GM21737 (cell line): ENCODE data around the gene NGB.

Experiments used
- ATAC-seq: cut with Tn5 transposase; IDR thresholded peaks from one replicate; pipeline ENCODE4 v1.9.1; 2021; ENCODE audit warnings: mild to moderate bottlenecking, moderate library complexity; ENCODE audit not compliant: unreplicated experiment

The NGB gene

DNA sequence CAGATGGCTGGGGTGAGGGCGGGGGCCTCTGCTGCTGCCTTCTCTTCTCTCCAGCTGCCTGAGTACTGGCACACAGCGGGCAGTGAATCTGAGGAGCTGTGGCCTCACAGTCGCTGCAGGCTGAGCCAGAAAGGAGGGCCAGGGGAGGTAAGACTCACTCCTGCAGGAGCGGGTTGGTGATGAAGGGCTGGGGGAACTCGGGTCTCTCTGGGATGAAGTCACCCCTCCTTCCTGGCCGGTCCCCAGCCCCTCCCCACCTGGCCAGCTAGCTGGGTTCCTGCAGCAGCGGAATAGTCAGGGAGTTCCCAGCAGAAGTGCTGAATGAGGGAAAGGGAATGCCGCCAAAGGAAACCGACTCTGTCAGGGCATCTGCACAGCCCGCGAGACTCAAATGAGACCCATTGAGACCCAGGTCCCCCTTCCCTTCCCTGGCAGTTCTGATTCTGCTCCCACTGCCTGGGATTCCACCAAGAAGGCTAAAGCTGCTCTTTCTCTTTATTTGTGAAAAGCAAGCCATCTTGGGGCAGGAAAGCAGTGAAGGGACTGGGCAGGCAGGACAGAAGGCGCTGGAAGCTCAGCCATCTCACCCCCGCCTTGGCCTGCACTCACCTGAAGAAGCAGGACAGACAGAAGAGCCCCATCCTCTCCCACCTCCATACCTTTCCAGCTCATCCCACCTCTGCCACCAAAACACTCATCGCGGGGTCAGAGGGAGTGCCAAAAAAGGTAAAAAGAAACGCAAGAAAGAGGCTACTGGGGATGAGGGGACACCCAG is 5.3 kb downstream of the NGB start:
- no peak for ATAC-seq

- no peak for ATAC-seq
Measured at GRCh38 chr14:77265187-77265515, 5.9 kb downstream of the NGB start.

DNA sequence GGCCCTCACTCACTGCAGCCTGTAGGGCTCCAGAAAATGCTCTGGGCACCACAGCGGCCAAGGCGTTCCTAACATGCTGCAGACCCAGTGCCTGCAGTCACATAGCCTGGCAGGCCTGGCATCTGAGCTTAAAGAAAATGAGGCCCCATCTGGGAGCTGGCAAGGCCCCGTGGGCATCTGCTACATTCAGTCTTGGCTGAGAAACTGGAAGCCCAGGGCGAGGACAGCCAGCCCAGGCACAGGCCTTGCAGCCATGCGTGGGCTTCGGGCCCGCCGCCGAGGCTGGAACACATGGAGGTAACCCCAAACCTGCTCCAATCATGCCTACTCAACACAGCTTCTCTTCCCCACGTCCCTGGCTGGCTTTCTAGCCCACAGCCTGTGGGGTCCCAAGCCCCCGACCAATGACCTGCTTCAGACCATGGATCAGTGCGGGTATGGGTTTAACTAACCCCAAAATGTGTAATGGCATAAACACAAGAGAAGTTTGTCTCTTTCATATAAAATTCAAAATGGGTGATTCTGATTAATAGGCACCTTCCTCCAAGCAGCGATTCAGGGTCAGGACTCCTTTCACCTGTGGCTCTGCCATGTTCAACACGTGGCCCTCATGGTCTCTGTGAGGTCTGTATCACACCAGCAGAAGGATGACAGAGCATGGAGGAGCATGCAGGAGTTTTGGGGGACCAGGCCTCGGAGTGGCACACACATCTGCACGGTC is 6.4 kb downstream of the NGB start:
- no peak for ATAC-seq

GRCh38 chr14:77260631-77261030 is 10.4 kb downstream of the NGB start:
- no peak for ATAC-seq

DNA sequence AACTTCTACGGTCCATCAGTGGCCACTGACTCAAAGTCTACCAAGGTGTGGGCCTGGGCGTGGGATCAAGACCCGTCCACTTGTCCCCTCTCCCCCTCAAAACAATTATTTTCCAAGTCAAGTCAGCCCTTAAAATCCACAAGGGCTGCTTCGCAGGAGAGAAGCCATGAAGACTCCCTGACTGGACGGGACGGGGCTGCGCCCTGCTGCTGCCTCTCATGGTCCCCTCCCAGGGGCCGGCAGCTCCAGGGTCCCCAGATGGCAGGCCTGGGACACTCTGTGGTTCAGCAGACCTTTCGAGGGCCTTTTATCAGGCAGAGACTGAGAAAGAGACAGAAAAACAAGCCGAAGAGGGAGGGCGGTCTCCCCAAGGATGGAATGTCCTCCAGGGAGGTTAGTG is 10.8 kb downstream of the NGB start:
- ATAC-seq, result no peak

DNA sequence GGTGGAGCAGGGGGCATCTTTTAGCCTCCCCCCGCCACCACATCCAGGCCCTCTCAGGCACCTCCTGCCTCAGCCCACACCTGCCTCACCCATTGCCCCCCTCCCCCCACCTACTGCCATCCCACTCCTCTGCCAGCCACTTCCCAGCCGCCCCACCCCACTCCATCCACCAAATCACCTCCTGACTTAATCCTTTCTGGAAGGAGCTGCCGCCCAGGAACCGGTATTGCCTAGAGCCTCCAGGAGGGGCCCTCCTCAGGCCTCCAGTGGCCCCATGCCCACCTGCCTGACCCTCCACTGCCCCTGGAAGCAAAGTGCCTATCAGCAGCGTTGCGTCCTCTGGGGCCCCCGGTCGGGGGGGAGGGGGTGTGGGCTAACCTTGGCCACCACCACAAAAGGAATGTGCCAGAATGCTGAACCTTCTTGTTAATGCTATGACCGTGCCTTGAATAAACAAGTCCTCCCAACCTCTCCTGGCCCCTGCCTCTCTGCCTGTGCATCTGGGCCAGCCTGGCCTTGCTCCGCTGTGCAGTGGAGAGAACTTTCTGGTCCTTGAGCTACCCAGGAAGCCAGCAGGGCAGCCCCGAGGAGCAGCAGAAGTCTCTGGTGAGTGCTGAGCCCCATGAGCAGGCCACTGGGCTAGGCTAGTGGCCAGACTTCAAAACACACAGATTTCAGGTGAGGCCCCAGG is 11.8 kb downstream of the NGB start:
- ATAC-seq, result no peak

- ATAC-seq, result no peak
Measured at GRCh38 chr14:77258566-77258965, 12.4 kb downstream of the NGB start.

- no peak for ATAC-seq
Measured at GRCh38 chr14:77257700-77258099, 13.3 kb downstream of the NGB start.

- ATAC-seq, result no peak
Measured at GRCh38 chr14:77256694-77257093, 14.3 kb downstream of the NGB start.

DNA sequence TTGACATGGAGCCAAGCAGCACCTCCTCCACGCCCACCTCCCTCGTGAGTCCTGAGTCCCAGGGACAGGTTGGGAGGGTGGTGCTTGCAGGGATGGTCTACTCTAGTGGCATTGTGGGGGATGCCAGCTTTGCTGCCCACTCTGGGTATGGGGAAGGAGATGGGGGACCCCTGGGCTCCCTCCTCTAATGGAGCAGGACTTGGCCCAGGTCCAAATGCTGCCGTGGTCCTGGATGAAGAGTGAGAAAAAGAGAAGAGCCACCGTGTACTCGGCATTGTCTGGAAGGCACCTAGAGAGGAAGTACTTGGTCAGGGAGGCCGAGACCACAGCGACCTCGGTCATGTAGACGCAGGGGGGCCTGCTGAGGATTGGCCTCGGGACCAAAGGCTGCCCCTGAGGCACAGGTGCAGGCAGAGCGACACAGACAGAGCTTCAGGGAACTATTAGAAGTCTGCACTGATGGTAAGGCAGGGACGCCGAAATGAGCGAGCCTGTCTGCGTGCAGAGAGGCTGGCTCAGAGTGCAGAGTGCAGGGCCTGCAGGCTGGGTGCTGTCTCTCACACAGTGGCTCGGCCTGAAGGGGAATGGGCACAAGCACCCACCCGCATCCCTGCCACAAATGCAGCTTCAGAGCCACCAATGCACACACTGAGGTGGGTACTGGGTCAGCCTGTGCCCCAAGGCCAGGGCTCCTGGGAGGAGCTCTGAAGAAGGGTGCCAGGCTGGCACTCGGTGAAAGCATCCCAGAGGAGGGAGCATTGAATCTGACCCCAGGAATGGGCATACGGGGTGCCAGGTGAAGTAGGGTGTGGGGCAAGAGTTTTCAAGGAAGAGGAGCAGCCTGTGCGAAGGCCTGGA is 17.4 kb downstream of the NGB start:
- no peak for ATAC-seq

GRCh38 chr14:77251870-77252269 is 19.1 kb downstream of the NGB start:
- ATAC-seq, result no peak

GRCh38 chr14:77250927-77251326 is 20.1 kb downstream of the NGB start:
- ATAC-seq, result no peak

- ATAC-seq, result no peak
Measured at GRCh38 chr14:77249286-77249685, 21.7 kb downstream of the NGB start.

DNA sequence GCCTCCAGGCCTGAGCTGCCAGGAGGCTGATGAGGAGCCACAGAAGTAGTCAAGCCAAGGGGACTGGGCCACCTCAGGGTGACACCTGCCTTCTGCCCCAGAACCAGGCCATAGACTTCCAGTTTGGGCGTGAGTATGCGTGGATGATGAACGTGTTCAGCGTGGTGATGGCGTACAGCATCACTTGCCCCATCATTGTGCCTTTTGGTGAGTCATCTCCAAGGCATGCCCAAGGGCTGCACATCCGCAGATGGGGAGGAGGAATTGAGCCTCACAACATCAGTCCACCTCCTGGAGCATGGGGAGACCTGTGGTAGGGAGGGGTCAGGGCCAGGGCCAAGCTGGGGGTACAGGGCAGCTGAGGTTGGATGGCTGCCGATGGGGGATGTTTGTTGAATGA is 22.3 kb downstream of the NGB start:
- ATAC-seq, result no peak

- no peak for ATAC-seq
Measured at GRCh38 chr14:77246784-77247183, 24.2 kb downstream of the NGB start.

GRCh38 chr14:77245820-77246219 is 25.2 kb downstream of the NGB start:
- no peak for ATAC-seq

DNA sequence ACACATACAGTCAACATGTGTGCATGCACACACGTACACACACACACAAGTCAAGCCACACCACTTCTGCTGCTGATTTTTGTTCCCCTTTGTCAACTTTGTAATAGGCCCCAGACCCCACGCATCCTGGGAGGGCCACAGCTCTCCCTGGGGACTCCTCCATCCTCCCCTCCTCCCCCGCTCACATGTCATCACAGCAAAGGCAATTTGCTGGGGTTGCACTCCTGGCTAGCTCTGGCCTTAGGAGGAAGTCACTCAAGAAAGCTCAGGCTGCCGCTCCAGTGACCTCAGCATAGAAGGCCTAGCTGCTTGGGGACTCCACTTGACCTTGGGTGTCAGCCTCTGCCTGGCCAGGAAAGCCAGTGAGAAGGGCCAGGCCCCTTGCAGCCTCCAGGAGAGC is 27.2 kb downstream of the NGB start:
- ATAC-seq, result no peak

- ATAC-seq, result no peak
Measured at GRCh38 chr14:77242752-77243151, 28.3 kb downstream of the NGB start.

DNA sequence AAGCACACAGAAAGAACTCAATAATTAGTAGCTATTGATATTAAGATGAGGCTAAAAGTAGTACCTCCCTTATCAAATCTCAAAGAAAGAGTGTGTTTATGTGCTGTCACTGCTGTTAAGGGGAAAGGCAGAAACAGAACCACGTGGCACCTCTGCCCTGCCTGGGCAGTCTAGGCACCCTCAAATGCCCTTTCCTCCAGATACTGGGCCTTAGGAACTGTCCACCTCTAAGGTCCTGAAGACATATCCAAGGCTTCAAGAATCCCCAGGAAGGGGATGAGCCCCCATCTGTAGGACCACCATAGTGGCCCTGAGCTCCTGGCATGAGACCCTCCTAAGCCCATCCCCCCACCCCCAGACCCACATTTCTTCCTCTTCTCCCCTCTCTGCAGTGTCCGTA is 29.1 kb downstream of the NGB start:
- no peak for ATAC-seq

GRCh38 chr14:77240336-77240915 is 30.6 kb downstream of the NGB start:
- ATAC-seq, result no peak

- no peak for ATAC-seq
Measured at GRCh38 chr14:77239412-77239811, 31.6 kb downstream of the NGB start.
